SK-MEL-5 (cell line): ENCODE measurements around the gene NAPSA. TPM values are rescaled to one million over a fixed set of nuclear protein-coding genes. Genes with fewer than 3 reads are reported as not detected.

Source experiments
- DNase-seq: peaks from one replicate; pipeline ENCODE4 v3.0.0-alpha.2; 2016; ENCODE audit warnings: low read depth, low spot score
- in situ Hi-C: cut with HindIII; loops from 2 replicates; pipeline ENCODE4 v1.10.0; 2016; ENCODE audit warnings: low sequenced_read_pairs, high pct_unique_total_duplicates, low pct_unique_long_range_greater_than_20kb
- total RNA-seq: library from RNA; depleted of rRNA; stranded (reverse); fragments of >200 nt; shearing (Covaris generic); gene quantifications from 2 replicates; pipeline ENCODE4 v1.2.3, GENCODE V29; 2014

The NAPSA gene
- total RNA-seq, 1 experiment from 2014 or later, result 0.48 TPM

DNA sequence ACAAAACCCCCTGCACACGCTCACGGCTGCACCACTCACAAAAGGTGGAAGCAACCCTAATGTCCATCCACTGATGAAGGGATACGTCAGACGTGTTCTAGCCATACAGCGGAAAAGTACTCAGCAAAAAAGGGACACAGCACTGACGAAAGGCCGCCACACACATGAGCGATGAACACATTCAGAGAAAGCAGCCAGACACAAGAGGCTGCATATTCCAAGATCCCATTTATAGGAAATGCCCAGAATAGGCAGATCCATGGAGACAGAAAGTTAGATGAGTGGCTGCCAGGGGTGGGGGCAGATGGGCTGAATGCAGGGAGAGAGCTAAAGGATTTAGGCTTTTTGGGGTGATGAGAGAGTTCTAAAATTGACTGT, 22.4 kb upstream of the NAPSA start:
- DNase-seq, result no peak

DNA sequence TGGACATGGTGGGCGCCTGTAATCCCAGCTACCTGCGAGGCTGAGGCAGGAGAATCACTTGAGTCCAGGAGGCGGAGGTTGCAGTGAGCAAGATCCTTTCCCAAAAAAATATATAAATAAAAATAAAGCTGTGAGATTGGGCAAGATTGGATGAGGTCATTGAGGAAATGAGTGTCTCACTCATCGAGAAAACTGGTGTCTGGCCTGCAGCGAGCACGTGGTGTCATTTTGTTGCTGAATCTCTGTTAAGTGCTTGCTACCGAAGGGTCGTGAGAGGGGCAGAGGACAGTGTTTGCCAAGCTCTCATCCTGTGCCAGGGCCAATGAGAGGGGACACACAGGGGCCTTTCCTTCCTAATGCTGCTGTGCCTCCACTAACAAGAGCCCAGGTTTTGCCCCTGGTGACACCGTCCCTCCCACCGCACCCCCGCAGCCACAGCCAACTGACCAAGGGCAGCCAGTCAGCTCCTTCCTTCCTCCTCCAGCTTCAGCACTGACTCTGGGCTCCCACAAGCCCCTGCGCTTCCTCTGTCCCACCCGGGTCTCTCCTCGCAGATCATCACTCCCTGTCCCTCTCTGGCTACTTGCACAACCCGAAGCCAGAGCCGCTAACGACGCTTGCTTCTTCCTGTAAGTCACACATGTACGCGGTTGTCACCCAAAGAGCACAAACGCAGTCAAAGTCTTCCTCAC, 21.9 kb upstream of the NAPSA start:
- in situ Hi-C loops, result no loop called here
- DNase-seq, result no peak

More for the DNA sequence above, 22.4 kb upstream of the NAPSA start:
- in situ Hi-C loops, result no loop called here

- in situ Hi-C loops, result no loop called here
- no peak for DNase-seq
Measured at GRCh38 chr19:50384685-50385535, 19.5 kb upstream of the NAPSA start.

DNA sequence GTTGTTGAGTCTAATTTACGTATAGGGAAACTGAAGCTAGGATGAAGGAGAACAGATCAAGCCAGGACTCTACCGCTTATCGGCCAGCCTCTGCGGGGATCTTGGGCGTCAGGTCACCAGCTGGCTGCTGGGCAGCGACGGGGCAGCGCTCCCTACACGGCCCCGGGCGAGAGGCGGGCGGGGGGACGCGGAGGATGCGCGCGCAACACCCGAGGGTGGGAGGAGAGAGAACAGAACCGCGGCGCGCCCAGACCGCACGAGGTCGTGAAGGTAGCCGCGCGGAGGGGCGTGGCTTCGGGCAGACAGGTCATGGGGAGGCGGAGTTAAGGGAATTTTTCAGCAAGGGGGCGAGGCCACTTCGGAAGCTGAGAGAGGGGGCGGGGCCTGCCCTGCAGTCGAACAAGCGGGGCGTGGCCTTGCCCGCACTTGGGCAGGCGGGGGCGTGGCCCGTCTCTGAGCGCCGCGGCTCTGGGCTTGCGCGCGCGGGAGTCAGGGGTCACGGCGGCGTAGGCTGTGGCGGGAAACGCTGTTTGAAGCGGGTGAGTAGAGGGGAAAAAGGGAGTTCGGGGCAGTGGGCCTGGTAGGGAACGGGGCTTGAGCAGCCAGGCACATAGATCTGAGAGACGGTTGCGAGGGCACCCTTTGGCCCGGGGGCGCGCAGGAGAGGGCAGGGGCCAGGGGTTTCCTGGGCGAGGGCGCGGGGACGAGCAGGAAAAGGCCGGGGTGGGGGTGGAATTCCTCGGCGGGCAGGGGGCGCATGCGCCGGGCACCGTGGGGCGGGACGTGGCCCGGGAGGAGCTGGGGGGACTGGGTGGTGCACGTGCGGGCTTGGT, 18.6 kb upstream of the NAPSA start, which contains the start of gene POLD1:
Gene POLD1 (plus strand): TSS at position 496 of the 833 bp plus-strand sequence. CDS start 14,505 bp downstream, outside the sequence.
- in situ Hi-C loops, result no loop called here
- peak; percentile 95 for DNase-seq

DNA sequence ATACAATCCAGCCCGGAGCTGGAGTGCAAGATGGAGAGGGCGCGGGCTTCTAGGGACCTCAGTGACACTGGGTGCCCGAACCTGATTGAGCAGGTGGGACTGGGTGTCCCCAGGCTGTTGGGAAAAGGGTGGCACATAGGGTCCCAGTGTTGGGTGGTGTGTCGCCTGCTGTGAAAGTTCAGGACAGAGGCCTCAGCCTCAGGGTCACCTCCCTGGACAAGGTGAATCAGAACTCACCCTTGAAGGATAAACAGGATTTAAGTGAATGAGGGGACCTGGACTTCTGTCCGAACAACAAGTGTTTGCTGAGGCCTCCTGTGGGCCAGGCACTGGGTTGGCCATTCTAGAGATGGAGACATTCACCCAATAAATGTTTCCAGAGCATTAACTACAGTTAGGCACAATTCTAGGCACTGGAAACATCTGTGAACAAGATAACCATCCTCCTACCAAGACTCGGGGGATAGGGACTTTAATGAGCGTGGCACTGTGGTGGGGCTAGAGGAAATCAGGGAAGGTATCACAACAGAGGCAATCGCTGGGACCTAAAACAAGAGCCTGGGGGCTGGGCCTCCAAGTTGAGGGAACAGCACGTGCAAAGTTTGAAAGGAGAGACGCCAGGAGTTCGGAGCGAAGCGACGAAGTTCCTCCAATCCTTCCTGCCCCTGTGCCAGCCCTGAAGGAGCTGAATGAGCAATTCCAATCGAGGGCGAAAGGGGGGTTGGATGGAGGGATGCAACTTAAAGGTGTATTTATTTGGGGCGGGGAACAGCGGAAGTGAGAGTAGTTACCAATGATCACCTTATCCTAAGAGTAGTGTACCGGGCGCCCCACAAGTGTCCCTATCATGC, 17.8 kb upstream of the NAPSA start:
- in situ Hi-C loops, result no loop called here
- no peak for DNase-seq

DNA sequence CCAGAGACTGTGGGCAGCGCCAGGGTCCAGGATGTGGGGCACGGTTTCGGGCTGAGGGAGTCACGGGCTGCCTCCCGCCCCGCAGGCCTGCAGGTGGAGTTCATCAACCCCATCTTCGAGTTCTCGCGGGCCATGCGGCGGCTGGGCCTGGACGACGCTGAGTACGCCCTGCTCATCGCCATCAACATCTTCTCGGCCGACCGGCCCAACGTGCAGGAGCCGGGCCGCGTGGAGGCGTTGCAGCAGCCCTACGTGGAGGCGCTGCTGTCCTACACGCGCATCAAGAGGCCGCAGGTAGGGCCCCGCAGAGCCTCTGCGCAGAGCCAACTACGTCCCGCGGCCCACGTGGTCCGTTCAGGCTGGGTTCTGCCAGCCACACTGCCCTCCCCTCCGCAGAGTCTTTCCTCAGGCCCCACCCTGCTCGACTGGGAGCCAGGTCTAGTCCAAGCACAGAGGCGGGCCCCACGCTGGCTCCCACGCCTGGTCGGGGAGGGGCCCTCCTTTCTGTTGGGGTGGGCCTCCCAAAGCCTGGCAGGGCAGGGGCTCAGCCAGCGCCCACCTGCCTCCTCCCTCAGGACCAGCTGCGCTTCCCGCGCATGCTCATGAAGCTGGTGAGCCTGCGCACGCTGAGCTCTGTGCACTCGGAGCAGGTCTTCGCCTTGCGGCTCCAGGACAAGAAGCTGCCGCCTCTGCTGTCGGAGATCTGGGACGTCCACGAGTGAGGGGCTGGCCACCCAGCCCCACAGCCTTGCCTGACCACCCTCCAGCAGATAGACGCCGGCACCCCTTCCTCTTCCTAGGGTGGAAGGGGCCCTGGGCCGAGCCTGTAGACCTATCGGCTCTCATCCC, 16.7 kb upstream of the NAPSA start:
- no peak for DNase-seq
- in situ Hi-C loops, result no loop called here

GRCh38 chr19:50380751-50381151, 15.3 kb upstream of the NAPSA start:
- in situ Hi-C loops, result no loop called here
- no peak for DNase-seq

- DNase-seq, result no peak
- in situ Hi-C loops, result no loop called here
Measured at GRCh38 chr19:50380137-50380536, 14.7 kb upstream of the NAPSA start.

DNA sequence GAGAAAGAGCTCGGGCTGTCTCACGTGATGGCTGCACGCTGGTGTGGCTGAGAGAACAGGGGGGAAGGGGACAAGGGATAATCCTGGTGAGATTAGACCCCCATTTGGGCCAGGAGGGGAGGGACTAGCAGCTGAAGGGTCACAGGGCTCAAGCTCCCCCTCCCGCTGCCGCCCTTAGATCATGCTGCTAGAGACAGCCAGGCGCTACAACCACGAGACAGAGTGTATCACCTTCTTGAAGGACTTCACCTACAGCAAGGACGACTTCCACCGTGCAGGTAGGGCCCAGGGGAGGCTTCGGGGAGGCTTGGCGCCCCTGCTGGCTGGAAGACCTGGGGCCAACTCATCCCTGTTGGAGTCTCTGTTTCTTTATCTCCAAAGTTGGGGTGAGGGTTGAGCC, 14.2 kb upstream of the NAPSA start:
- in situ Hi-C loops, result no loop called here
- no peak for DNase-seq

DNA sequence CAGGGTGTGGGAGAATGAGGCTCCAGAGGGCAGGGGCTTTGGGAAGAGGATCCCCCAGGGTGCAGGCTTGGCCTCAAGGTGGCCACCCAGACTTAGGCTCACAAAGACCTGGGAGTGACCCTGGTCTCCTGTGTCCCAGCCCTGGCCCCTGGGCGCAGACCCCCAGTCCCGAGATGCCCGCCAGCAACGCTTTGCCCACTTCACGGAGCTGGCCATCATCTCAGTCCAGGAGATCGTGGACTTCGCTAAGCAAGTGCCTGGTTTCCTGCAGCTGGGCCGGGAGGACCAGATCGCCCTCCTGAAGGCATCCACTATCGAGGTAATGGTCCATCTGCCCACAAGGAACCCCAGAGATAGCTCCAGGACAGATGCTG, 13.4 kb upstream of the NAPSA start:
- in situ Hi-C loops, result no loop called here

DNA sequence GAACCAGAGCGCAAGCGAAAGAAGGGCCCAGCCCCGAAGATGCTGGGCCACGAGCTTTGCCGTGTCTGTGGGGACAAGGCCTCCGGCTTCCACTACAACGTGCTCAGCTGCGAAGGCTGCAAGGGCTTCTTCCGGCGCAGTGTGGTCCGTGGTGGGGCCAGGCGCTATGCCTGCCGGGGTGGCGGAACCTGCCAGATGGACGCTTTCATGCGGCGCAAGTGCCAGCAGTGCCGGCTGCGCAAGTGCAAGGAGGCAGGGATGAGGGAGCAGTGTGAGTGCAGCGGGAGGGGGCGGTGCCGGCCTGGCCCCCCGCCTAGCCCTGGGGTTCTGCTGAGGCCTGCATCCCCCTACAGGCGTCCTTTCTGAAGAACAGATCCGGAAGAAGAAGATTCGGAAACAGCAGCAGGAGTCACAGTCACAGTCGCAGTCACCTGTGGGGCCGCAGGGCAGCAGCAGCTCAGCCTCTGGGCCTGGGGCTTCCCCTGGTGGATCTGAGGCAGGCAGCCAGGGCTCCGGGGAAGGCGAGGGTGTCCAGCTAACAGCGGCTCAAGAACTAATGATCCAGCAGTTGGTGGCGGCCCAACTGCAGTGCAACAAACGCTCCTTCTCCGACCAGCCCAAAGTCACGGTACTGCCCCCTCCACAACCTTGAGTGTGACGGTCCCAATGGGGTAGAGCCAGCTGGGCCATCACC, 12.9 kb upstream of the NAPSA start:
- in situ Hi-C loops, result no loop called here
- DNase-seq, result no peak

More for the DNA sequence above, 13.4 kb upstream of the NAPSA start:
- DNase-seq, result no peak

DNA sequence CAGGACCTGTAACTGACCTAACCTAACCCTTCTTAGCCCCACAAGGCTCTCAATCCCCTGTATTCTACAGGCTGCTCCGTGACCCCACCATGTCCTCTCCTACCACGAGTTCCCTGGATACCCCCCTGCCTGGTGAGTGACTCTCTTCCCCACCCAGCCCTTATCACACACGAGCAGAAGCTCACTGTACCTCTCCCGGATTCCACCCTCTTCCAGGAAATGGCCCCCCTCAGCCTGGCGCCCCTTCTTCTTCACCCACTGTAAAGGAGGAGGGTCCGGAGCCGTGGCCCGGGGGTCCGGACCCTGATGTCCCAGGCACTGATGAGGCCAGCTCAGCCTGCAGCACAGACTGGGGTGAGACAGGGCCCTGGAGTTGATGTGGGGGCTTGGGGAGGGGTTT, 12.1 kb upstream of the NAPSA start:
- in situ Hi-C loops, result no loop called here
- no peak for DNase-seq

DNA sequence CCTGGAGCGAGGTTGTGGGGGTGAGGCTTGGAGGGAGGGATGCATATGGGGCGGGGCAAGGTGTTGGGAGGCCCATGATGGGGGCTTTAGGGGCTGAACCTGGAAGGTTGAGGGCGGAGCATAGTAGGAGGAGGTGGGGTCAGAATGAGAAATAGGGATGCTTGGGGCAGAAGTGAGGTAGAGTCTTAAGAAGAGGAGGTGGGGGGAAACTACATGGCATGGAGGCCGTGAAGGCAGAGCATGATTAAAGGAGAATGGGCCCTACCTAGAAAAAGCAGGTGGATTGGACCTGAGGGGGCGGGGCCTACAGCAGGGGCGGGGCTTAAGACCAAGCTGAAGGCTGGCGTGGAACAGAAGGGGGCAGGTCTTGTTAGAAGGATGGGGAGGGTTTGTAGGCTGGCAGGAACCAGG, 11.6 kb upstream of the NAPSA start:
- in situ Hi-C loops, result no loop called here

GRCh38 chr19:50376166-50377050, 11.0 kb upstream of the NAPSA start, which contains the start of gene NR1H2:
TSS of gene NR1H2 (plus strand) at chr19:50376457. CDS start at chr19:50377606, 1,149 bp downstream.
- in situ Hi-C loops, result no loop called here

More for the DNA sequence above, 11.6 kb upstream of the NAPSA start:
- no peak for DNase-seq

DNA sequence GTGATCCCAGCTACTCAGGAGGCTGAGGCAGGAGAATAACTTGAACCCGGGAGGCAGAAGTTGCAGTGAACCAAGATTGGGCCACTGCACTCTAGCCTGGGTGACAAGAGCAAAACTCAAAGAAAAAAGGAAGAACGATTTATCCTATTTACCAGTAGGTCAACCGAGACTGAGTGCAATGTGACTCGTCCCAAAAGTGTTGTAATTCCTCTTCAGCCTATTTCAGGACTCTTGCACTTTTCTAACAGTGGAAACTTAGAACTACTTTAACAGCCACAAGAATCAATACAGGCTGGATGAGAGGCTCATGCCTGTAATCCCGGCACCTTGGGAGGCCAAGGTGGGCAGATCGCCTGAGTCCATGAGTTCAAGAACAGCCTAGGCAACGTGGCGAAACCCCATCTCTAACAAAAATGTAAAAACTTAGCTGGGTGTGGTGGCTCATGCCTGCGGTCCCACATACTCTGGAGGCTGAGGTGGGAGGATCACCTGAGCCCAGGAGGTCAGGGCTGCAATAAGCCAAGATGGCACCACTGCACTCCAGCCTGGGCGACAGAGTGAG, 6.6 kb upstream of the NAPSA start:
- in situ Hi-C loops, result no loop called here
- no peak for DNase-seq

More at GRCh38 chr19:50376166-50377050, 11.0 kb upstream of the NAPSA start, which contains the start of gene NR1H2:
- peak; percentile 97 for DNase-seq
